Stimulated activated CD8-positive, alpha-beta memory T cell treated with anti-CD3 and anti-CD28 coated beads, Interleukin-15, amount 100 ng/mL, for 1 hour (primary cell): Measurements from ENCODE around the gene MAGEL2.

ENCODE experiments used
- DNase-seq: peaks from one replicate; pipeline ENCODE4 v3.0.0-alpha.2; 2020; ENCODE audit warnings: low read depth

Gene MAGEL2

GRCh38 chr15:23647421-23648370 is at the start of gene MAGEL2:
Gene MAGEL2, minus strand, starts transcription at chr15:23647867. Its CDS starts 125 bp downstream, at chr15:23647742.
- DNase-seq, result no peak

GRCh38 chr15:23695282-23695681 is 47.6 kb upstream of the MAGEL2 start:
- no peak for DNase-seq

GRCh38 chr15:23694592-23694991 is 46.9 kb upstream of the MAGEL2 start:
- no peak for DNase-seq

- DNase-seq, result no peak
Measured at GRCh38 chr15:23690450-23690852, 42.8 kb upstream of the MAGEL2 start.

- no peak for DNase-seq
Measured at GRCh38 chr15:23690015-23690414, 42.3 kb upstream of the MAGEL2 start.

GRCh38 chr15:23687143-23687470 is 39.4 kb upstream of the MAGEL2 start, which contains the start of gene NDN:
Gene NDN, minus strand, starts transcription at chr15:23687305. Its CDS starts 88 bp downstream, at chr15:23687217.
- DNase-seq, result no peak

GRCh38 chr15:23686466-23687142 is 38.9 kb upstream of the MAGEL2 start:
- no peak for DNase-seq

- DNase-seq, result no peak
Measured at GRCh38 chr15:23671481-23671880, 23.8 kb upstream of the MAGEL2 start.

- no peak for DNase-seq
Measured at GRCh38 chr15:23670970-23671369, 23.3 kb upstream of the MAGEL2 start.

GRCh38 chr15:23663232-23663631 is 15.6 kb upstream of the MAGEL2 start:
- DNase-seq, result no peak

- no peak for DNase-seq
Measured at GRCh38 chr15:23648920-23649515, 1.4 kb upstream of the MAGEL2 start.

GRCh38 chr15:23647001-23647295 is 719 bp downstream of the MAGEL2 start:
- DNase-seq, result no peak

GRCh38 chr15:23646165-23647000 is 1.3 kb downstream of the MAGEL2 start:
- no peak for DNase-seq

- DNase-seq, result no peak
Measured at GRCh38 chr15:23645371-23646164, 2.1 kb downstream of the MAGEL2 start.

- DNase-seq, result no peak
Measured at GRCh38 chr15:23644829-23645228, 2.8 kb downstream of the MAGEL2 start.

- no peak for DNase-seq
Measured at GRCh38 chr15:23642413-23643044, 5.1 kb downstream of the MAGEL2 start.

- DNase-seq, result no peak
Measured at GRCh38 chr15:23634181-23634580, 13.5 kb downstream of the MAGEL2 start.

GRCh38 chr15:23629234-23629805 is 18.3 kb downstream of the MAGEL2 start:
- DNase-seq, result no peak

- no peak for DNase-seq
Measured at GRCh38 chr15:23628612-23629233, 18.9 kb downstream of the MAGEL2 start.

- no peak for DNase-seq
Measured at GRCh38 chr15:23616536-23616935, 31.1 kb downstream of the MAGEL2 start.
